Lower leg skin (tissue), 4 donors: ENCODE measurements around the gene QPCTL. TPM values are rescaled to one million over a fixed set of nuclear protein-coding genes. Genes with fewer than 3 reads are reported as not detected.
"Not testable (repeated sequence)": the region's sequence is repeated elsewhere in the genome, so short reads cannot be mapped to it uniquely, and the experiment has no call there.

ENCODE experiments used
- DNase-seq, 2 donors: peaks; one replicate each; pipeline ENCODE4 v3.0.0-alpha.2; 2019; ENCODE audit warnings: low spot score in 2 of 2
- H3K4me3 ChIP-seq: fragments of 200-600 bp; sonication (generic); 2 replicates; pipeline ENCODE4 v1.5.1; 2017; ENCODE audit warnings: mild to moderate bottlenecking, low read depth; ENCODE audit not compliant: poor library complexity, severe bottlenecking
- POLR2A ChIP-seq, 2 donors: fragments of 450-650 bp; IDR thresholded peaks; one replicate each; pipeline ENCODE4 v1.6.1; 2016 to 2017; ENCODE audit warnings: antibody characterized with exemption in 2 of 2, mild to moderate bottlenecking in 1 of 2, moderate library complexity in 1 of 2
- WGBS, 2 donors: methylation state at CpG; one replicate each; pipeline ENCODE4 v1.1.5; 2018; 5-methylcytosine and 5-hydroxymethylcytosine counted together
- intact Hi-C: fragments of 100-400 bp; cut with DNase I; formaldehyde crosslinking; loops from one replicate; pipeline ENCODE4 v1.15.0; 2023; ENCODE audit warnings: low total_unique reads
- microRNA counts, 2 donors: library from miRNA; unstranded; fragments of <30 nt; microRNA quantifications; one replicate each; lab custom pipeline; 2016
- microRNA-seq, 2 donors: library from miRNA; unstranded; fragments of <30 nt; microRNA quantifications; one replicate each; pipeline ENCODE4, GENCODE V29; 2016; ENCODE audit warnings: borderline replicate concordance in 2 of 2, borderline number of aligned reads in 1 of 2
- total RNA-seq, 4 donors: library from RNA; depleted of rRNA; stranded (reverse); fragments of >200 nt; gene quantifications; one replicate each; pipeline ENCODE4 v1.1.0, GENCODE V29; 2016
- TF ChIP-seq, protein P1 (sequence below), 3 donors: fragments of 450-650 bp; IDR thresholded peaks; one replicate each; pipeline ENCODE4 v1.5.1; 2016; ENCODE audit warnings: antibody characterized with exemption in 3 of 3, mild to moderate bottlenecking in 3 of 3, moderate library complexity in 2 of 3

QPCTL gene
- total RNA-seq, 4 donors from 2014 or later = 3.4 to 8.7 (median 6.8) TPM

DNA sequence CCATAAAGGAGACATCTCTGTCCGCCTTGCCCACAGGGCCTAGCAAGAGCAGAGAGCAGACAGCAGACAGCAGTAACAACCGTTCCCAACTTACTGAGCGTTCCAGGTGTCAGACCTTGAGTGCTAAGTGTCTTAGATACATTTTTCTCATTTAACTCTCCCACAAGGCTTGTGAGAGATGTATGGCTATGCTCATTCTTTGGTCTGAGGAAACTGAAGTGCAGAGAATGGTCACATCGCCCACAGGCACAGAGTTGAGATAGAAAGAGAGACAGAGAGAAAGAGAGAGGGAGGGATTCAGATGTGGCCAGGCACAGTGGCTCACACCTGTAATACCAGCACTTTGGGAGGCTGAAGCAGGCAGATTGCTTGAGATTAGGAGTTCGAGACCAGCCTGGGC is 55.0 kb downstream of the QPCTL start:
- DNase-seq = no peak
- H3K4me3 ChIP-seq = no peak overlapping the region
- WGBS, 2 donors = 77 to 84% methylated on average over 5 of the region's 5 CpGs
- TF ChIP-seq POLR2A (IDR thresholded peaks at IDR 0.05) = no peak
- TF ChIP-seq, protein P1, sequence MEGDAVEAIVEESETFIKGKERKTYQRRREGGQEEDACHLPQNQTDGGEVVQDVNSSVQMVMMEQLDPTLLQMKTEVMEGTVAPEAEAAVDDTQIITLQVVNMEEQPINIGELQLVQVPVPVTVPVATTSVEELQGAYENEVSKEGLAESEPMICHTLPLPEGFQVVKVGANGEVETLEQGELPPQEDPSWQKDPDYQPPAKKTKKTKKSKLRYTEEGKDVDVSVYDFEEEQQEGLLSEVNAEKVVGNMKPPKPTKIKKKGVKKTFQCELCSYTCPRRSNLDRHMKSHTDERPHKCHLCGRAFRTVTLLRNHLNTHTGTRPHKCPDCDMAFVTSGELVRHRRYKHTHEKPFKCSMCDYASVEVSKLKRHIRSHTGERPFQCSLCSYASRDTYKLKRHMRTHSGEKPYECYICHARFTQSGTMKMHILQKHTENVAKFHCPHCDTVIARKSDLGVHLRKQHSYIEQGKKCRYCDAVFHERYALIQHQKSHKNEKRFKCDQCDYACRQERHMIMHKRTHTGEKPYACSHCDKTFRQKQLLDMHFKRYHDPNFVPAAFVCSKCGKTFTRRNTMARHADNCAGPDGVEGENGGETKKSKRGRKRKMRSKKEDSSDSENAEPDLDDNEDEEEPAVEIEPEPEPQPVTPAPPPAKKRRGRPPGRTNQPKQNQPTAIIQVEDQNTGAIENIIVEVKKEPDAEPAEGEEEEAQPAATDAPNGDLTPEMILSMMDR (IDR thresholded peaks at IDR 0.05) = no peak
- intact Hi-C loops = no loop called here

DNA sequence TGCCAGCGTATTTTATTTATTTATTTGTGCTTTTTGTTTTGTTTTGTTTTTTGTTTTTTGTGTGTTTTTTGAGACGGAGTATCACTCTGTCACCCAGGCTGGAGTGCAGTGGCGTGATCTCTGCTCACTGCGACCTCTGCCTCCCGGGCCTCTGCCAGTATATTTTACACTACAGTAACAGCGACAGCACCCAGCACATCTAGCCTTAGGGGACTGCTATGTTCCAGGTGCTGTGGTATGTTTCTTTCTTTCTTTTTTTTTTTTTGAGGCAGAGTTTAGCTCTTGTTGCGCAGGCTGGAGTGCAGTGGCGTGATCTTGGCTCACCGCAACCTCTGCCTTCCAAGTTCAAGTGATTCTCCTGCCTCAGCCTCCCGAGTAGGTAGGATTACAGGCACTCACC is 59.0 kb downstream of the QPCTL start:
- intact Hi-C loops = not testable (repeated sequence)

DNA sequence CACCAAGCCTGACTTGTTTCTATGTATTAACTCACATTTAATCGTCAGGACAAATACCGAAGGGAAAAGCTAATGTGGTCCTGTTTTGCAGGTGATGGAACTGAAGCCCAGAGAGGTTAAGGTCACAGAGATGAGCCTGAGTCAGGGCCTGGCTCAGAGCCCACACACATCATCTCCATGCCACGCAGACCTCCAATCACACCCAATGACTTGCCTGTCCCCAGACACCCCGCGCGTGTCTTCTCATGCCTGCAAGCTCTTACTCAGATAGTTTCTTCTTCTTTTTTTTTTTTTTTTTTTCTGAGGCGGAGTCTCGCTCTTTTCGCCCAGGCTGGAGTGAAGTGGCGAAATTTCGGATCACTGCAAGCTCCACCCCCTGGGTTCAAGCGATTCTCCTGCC is 60.2 kb downstream of the QPCTL start:
- intact Hi-C loops = no loop called here
- no peak overlapping the region for H3K4me3 ChIP-seq
- TF ChIP-seq POLR2A (IDR thresholded peaks at IDR 0.05) = no peak
- TF ChIP-seq, protein P1 (IDR thresholded peaks at IDR 0.05) = no peak
- WGBS, 2 donors = 67 to 80% methylated on average over 12 of the region's 12 CpGs
- DNase-seq = no peak

More for the DNA sequence above, 59.0 kb downstream of the QPCTL start:
- not testable (repeated sequence) for DNase-seq, H3K4me3 ChIP-seq
- 86 to 87% methylated on average over 10 of the region's 10 CpGs for WGBS, 2 donors

DNA sequence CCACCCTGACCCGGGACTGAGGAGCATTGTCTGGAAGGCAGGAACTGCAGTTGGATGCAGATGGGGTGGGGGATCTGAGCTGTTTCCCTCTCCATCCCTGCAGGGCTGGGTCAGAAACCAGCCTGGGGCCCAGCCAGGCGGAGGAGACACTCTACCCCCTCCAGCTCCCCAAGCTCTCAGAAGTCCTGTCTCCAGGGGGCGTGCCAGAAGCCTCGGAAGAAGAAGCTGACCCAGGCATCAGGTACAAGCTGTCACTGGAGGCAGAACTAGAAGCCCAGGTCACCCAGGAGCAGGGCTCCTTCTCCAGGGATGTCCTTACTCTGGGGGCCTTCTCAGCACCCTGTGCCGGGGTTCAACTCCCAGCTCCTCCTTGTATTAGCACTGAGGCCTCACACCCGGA is 61.1 kb downstream of the QPCTL start:
- H3K4me3 ChIP-seq = no peak overlapping the region
- intact Hi-C loops = no loop called here
- no peak for DNase-seq
- TF ChIP-seq, protein P1 (IDR thresholded peaks at IDR 0.05) = no peak
- no peak for TF ChIP-seq POLR2A (IDR thresholded peaks at IDR 0.05)
- WGBS, 2 donors = 59 to 74% methylated on average over 5 to 6 of the region's 6 CpGs

MicroRNA genes within 50 kb of the gene (microRNA counts, 767-probe panel; counts per million panel counts)
- microRNA hsa-miR-642a-5p (lab: Ali Mortazavi, UCI) (0 to 358 counts per million in 2 donors), microRNA hsa-miR-642b-3p (lab: Ali Mortazavi, UCI) (0 to 358 counts per million in 2 donors)

Small RNA genes within 50 kb of the gene (microRNA-seq; reads per million reads assigned to microRNA genes)
- gene MIR642A = 0 reads per million in 2 donors
- 0 reads per million in 2 donors for gene MIR642B

Other genes starting within 250 kb of the QPCTL start
- gene FOSB, start 224.7 kb upstream of the QPCTL start, total RNA-seq = 10 to 100 TPM in 2 of 4 donors, 1 to 10 TPM in 2; 5.9 to 18.2 (median 11.2) TPM
- 10 to 100 TPM in 1 of 4 donors, 1 to 10 TPM in 3; 6.4 to 11.6 (median 9.0) TPM for gene RTN2, start 195.6 kb upstream of the QPCTL start, total RNA-seq
- 1 to 10 TPM; 2.9 to 4.7 (median 3.6) TPM for gene PPM1N, start 194.2 kb upstream of the QPCTL start, total RNA-seq
- gene VASP, start 185.2 kb upstream of the QPCTL start, total RNA-seq = 10 to 100 TPM; 52.7 to 68.9 (median 56.5) TPM
- 10 to 100 TPM in 3 of 4 donors, 1 to 10 TPM in 1; 4.4 to 15.7 (median 12.7) TPM for gene OPA3, start 107.9 kb upstream of the QPCTL start, total RNA-seq
- 1 to 10 TPM in 1 of 4 donors, under 1 TPM in 3; 0.34 to 1.0 (median 0.70) TPM for gene GPR4, start 90.5 kb upstream of the QPCTL start, total RNA-seq
- gene EML2, start 53.3 kb upstream of the QPCTL start, total RNA-seq = 100 to 1,000 TPM in 1 of 4 donors, 10 to 100 TPM in 3; 85.6 to 101 (median 89.4) TPM
- 1 to 10 TPM; 1.4 to 3.9 (median 2.0) TPM for gene GIPR, start 24.4 kb upstream of the QPCTL start, total RNA-seq
- 100 to 1,000 TPM; 144 to 223 (median 161) TPM for gene SNRPD2, start 713 bp upstream of the QPCTL start, total RNA-seq
- 10 to 100 TPM; 22.0 to 26.7 (median 25.4) TPM for gene FBXO46, start 38.2 kb downstream of the QPCTL start, total RNA-seq
- not detected for gene MEIOSIN, start 40.8 kb downstream of the QPCTL start, total RNA-seq
- gene SIX5, start 76.6 kb downstream of the QPCTL start, total RNA-seq = 10 to 100 TPM; 12.6 to 17.3 (median 13.8) TPM
- gene DMPK, start 89.8 kb downstream of the QPCTL start, total RNA-seq = 10 to 100 TPM in 3 of 4 donors, 1 to 10 TPM in 1; 8.8 to 20.2 (median 13.8) TPM
- 10 to 100 TPM; 20.0 to 31.0 (median 28.0) TPM for gene DMWD, start 100.2 kb downstream of the QPCTL start, total RNA-seq
- gene RSPH6A, start 122.6 kb downstream of the QPCTL start, total RNA-seq = not detected
- 10 to 100 TPM; 30.3 to 62.8 (median 46.6) TPM for gene SYMPK, start 170.5 kb downstream of the QPCTL start, total RNA-seq
- under 1 TPM in 1 of 4 donors, not detected in 3; 0.12 TPM for gene FOXA3, start 171.7 kb downstream of the QPCTL start, total RNA-seq
- 10 to 100 TPM; 38.9 to 44.0 (median 42.8) TPM for gene IRF2BP1, start 193.5 kb downstream of the QPCTL start, total RNA-seq
- 1 to 10 TPM; 2.0 to 8.0 (median 7.2) TPM for gene MYPOP, start 209.9 kb downstream of the QPCTL start, total RNA-seq
- gene NANOS2, start 222.1 kb downstream of the QPCTL start, total RNA-seq = not detected